ENCODE data around the gene ZFP3.

Gene ZFP3

GRCh38 chr17:5044630-5045029, 33.6 kb upstream of the ZFP3 start:
- Histone ChIP-seq H3K36me3 (no peaks in the 10 kb centered on the region), H3K27me3 (no peaks in the 10 kb centered on the region), H3K4me1 (no peaks in the 10 kb centered on the region), H3K9me3 (no peaks in the 10 kb centered on the region), H3K27ac (no peak overlapping the region), H3K4me3 (no peak overlapping the region)
- DNase-seq: no peak
- intact Hi-C loops (cut with DNase I; ENCODE audit: low total_unique reads): no loop called here
- TF ChIP-seq, protein P1, sequence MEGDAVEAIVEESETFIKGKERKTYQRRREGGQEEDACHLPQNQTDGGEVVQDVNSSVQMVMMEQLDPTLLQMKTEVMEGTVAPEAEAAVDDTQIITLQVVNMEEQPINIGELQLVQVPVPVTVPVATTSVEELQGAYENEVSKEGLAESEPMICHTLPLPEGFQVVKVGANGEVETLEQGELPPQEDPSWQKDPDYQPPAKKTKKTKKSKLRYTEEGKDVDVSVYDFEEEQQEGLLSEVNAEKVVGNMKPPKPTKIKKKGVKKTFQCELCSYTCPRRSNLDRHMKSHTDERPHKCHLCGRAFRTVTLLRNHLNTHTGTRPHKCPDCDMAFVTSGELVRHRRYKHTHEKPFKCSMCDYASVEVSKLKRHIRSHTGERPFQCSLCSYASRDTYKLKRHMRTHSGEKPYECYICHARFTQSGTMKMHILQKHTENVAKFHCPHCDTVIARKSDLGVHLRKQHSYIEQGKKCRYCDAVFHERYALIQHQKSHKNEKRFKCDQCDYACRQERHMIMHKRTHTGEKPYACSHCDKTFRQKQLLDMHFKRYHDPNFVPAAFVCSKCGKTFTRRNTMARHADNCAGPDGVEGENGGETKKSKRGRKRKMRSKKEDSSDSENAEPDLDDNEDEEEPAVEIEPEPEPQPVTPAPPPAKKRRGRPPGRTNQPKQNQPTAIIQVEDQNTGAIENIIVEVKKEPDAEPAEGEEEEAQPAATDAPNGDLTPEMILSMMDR (IDR thresholded peaks at IDR 0.05): no peak

GRCh38 chr17:5045496-5045895, 32.8 kb upstream of the ZFP3 start:
- Histone ChIP-seq H3K4me1 (no peaks in the 10 kb centered on the region), H3K9me3 (no peaks in the 10 kb centered on the region), H3K27ac (no peak overlapping the region), H3K36me3 (no peaks in the 10 kb centered on the region), H3K27me3 (no peaks in the 10 kb centered on the region), H3K4me3 (no peak overlapping the region)
- intact Hi-C loops (cut with DNase I; ENCODE audit: low total_unique reads): no loop called here
- TF ChIP-seq, protein P1 (IDR thresholded peaks at IDR 0.05): no peak
- no peak for DNase-seq

DNA sequence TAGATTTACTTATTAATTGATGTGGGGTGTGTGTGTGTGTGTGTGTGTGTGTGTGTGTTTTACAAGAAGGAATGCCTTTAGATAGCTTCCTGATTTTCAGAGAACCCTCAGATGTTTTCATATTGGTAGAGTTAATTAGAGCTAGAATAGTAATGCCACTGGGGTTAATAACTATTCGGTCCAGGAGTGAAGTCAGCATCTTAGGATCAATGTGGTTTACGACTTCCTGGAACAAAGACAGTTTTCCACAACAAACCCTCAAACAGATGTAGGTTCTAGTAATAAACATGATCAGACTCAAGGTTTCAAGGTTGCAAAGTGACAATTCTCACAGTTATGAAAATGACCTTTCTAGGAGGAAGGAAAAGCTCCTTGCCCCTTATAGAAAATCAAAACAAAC, 30.8 kb upstream of the ZFP3 start:
- Histone ChIP-seq H3K27ac (no peak overlapping the region), H3K27me3 (no peaks in the 10 kb centered on the region), H3K4me3 (no peak overlapping the region), H3K36me3 (no peaks in the 10 kb centered on the region), H3K9me3 (no peaks in the 10 kb centered on the region), H3K4me1 (no peaks in the 10 kb centered on the region)
- intact Hi-C loops (cut with DNase I; ENCODE audit: low total_unique reads): no loop called here
- DNase-seq: no peak
- TF ChIP-seq, protein P1 (IDR thresholded peaks at IDR 0.05): no peak

GRCh38 chr17:5049314-5049841, 28.9 kb upstream of the ZFP3 start:
- intact Hi-C loops (cut with DNase I; ENCODE audit: low total_unique reads): no loop called here
- no peak for DNase-seq
- no peak overlapping the region for H3K27ac ChIP-seq
- TF ChIP-seq, protein P1 (IDR thresholded peaks at IDR 0.05): no peak
- H3K4me3 ChIP-seq: no peak overlapping the region
- H3K36me3 ChIP-seq: no peaks in the 10 kb centered on the region
- H3K9me3 ChIP-seq: no peaks in the 10 kb centered on the region
- H3K27me3 ChIP-seq: no peaks in the 10 kb centered on the region
- H3K4me1 ChIP-seq: no peaks in the 10 kb centered on the region

DNA sequence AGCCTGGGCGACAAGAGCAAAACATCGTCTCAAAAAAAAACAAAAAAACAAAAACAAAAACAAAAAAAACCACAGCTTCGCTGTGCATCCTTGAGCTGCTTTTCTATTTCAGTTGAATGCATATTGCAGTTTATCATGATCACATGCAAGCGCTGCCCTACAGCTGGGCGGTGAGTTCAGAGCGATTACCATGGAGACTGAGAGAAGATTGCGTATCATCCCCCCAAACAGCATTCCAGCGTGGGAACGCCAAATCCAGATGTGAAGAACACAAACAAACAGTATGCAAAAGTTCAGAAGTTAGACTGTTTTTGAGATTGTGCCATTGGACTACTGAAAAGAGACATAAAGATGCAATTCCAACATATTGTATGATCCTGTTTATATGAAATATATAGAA, 28.0 kb upstream of the ZFP3 start:
- no peak overlapping the region for H3K4me3 ChIP-seq
- no peak overlapping the region for H3K27ac ChIP-seq
- TF ChIP-seq, protein P1 (IDR thresholded peaks at IDR 0.05): no peak
- no peaks in the 10 kb centered on the region for H3K36me3 ChIP-seq
- DNase-seq: no peak
- H3K27me3 ChIP-seq: no peaks in the 10 kb centered on the region
- H3K4me1 ChIP-seq: no peaks in the 10 kb centered on the region
- intact Hi-C loops (cut with DNase I; ENCODE audit: low total_unique reads): no loop called here
- no peaks in the 10 kb centered on the region for H3K9me3 ChIP-seq

GRCh38 chr17:5055543-5055942, 22.7 kb upstream of the ZFP3 start:
- intact Hi-C loops (cut with DNase I; ENCODE audit: low total_unique reads): no loop called here
- no peaks in the 10 kb centered on the region for H3K4me1 ChIP-seq
- no peak overlapping the region for H3K4me3 ChIP-seq
- DNase-seq: no peak
- no peak overlapping the region for H3K27ac ChIP-seq
- H3K36me3 ChIP-seq: no peaks in the 10 kb centered on the region
- no peaks in the 10 kb centered on the region for H3K9me3 ChIP-seq
- TF ChIP-seq, protein P1 (IDR thresholded peaks at IDR 0.05): no peak
- H3K27me3 ChIP-seq: peaks cover 0 to 14% of the 10 kb centered on the region in 2 donors

Data from tibial artery (tissue), 4 donors.